Posterior vena cava (tissue), 2 donors: ENCODE results near the gene LRRC3. TPM values are rescaled to one million over a fixed set of nuclear protein-coding genes. Genes with fewer than 3 reads are reported as not detected.

Experiments used
- DNase-seq: peaks from one replicate; pipeline ENCODE4 v3.0.0-alpha.2; 2020; ENCODE audit warnings: low spot score
- intact Hi-C, 2 donors: fragments of 100-400 bp; cut with DNase I; formaldehyde crosslinking; loops; one replicate each; pipeline versions ENCODE4 v1.14.1 to v1.14.2; 2022 to 2023
- total RNA-seq, 2 donors: library from RNA; stranded (reverse); fragmentation: NEBNext Ultra II Directional; extraction: Animal tissue kit (Norgen Biotek cat#: 25700); gene quantifications; one replicate each; pipeline ENCODE4 v1.2.1, GENCODE V29; 2021
- donor health status: DM: yes; HTN: yes; CAD: no.
- donor health status: DM: yes; HTN: yes; CAD: no.

The LRRC3 gene
- total RNA-seq, 2 donors from 2014 or later, result 1.5 to 1.8 TPM

DNA sequence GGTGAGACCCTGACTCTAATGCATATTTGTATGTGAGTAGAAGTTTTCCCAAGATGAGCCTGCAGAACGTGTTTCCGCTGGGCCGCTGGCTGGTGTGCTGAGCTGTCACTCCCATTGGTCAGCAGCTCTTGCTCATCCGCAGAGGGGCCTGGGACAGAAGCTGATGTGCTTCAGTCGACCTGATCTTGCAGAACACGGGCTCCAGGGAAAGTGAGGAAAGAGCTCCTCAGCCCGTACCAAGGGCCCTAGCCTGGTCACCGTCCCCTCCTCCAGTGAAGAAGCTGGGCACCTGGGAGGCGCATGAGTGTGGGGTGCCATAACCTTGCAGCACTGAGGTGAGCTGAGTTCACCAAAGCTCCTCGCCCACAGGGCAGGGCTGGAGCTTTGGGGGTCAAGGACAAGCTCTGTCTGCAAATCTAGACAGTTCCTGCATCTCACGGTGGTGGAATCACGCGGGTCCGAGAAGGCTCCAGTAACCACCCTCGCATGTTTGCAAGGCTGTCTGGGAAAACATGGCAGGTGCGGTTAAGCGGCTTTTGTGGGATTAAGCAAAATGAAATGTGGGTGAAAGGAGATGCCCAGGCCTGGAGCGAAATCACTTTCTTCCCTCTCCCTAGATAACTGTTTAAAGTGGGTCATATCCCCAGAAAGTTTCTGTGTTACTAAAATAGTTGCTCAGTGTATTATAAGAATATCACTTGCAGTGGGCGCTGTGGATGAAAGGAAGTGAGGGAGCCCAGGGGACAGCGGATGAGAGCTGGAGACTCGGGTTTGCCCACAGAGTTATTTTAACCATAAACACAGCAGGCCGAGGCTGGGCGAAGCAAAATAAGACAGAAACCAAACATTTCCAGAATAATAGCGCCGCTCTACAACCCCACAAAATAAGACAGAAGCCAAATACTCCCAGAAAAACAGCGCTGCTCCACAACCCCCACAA, 33.1 kb upstream of the LRRC3 start:
- peak; percentile 60 for DNase-seq
- intact Hi-C loops, result no loop called here

DNA sequence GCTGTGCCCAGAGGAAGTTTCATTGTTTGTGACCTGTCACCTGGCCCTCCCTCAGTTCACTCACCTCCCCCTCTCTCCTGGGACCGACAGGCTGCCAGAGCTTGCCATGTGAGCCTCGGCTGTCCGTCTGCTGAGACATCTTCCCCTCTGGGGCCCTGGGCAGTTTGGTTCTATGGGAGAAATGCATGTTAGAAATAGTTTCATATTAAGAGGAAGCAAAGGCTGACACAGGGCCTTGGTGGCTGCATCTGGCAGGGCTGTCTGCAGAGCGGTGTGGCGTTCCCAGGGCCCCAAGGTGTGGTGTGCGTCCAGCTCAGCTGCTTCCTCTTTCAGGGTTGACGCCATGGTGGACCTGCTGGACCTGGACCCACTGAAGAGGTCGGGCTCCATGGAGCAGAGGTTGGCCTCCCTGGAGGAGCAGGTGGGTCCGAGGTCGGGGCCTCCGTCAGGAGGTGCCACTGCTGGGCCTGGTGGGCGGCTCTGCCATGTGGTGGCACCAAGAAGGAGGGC, 31.9 kb upstream of the LRRC3 start:
- intact Hi-C loops, result no loop called here

DNA sequence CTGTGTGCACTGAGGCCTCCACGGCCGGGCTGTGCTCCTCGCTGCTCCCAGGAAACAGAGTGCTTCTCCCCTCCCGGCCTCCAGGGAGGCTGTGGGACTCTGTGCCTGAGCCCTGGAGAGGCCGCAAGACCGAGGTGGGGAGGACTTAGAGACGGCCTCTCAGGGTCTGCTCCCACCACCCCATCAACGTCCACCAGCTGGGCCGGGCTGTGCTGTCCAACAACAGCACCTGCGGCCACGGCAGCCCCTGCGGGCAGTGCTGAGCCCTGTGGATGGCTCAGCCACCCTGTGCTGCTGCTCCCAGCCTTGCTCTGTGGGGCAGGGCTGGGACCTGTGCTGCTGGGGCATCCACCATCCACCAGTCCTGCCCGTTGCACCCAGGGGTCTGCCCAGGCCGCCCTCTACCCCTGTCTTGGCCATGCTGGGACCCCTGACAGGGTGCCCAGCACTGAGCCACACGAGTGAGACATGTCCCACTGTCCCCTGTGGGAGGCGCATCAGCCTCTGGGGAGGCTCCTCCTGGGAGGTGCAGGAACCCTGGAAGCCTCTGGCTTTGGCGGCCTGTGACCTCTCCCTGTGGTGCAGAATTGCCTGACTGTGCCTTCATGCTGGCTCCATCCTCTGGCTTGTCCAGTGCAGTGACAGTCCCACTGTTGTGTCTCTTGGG, 31.2 kb upstream of the LRRC3 start:
- intact Hi-C loops, result no loop called here
- DNase-seq, result peak; percentile 75

More for the DNA sequence above, 31.9 kb upstream of the LRRC3 start:
- peak; percentile 71 for DNase-seq

DNA sequence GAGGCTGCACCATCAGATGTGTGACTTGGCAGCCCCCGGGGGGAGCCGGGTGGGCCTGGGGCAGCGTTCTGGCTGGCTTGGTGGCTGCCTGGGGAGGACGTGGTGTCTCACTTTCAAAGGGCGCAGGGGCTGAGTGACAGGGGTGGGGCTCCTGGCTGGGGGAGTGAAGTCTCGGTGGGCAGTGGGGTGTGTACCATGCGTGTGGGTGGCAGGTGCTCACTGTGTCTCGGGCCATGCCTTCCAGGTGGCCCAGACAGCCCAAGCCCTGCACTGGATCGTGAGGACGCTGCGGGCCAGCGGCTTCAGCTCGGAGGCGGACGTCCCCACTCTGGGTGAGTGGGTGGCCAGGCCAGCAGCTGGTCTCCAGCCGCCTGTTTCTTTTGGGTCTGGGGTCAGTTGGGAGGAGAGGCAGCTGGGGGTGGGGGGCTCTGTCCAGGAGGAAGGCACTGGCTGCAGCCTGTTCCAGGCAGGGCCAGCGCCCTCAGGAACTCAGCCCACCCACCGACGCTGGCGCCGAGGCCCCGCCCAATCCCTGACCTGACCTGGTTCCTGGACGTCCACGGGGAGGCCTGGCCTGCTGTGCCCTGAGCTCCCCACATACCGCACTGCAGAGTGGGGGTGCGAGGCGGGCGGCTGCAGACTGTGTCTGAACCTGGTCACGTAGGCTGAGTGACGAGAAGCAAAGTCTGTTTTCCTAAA, 30.6 kb upstream of the LRRC3 start:
- DNase-seq, result peak; percentile 79
- intact Hi-C loops, result no loop called here

DNA sequence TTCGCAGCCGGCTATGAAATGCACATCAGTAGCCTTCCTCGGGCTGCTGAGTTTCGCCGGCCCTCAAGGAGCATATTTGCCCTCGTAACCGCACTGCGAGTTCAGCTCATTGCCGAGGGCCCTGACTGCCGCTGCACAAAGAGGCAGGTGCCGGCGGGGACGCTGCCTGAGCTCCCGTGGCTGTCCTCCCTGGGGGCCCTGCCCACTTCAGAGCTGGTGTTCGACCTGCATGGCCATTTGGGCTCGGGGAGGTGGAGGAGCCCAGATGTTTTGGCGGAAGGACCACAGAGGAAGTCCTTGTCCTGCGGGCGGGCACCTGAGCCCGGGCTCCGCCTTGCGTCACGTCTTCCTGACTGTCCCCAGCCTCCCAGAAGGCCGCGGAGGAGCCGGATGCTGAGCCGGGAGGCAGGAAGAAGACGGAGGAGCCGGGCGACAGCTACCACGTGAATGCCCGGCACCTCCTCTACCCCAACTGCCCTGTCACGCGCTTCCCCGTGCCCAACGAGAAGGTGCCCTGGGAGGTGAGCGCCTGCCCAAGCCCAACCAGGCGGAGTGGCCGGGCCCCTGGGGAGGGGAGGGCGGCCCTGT, 29.9 kb upstream of the LRRC3 start:
- intact Hi-C loops, result no loop called here
- DNase-seq, result peak; percentile 83

DNA sequence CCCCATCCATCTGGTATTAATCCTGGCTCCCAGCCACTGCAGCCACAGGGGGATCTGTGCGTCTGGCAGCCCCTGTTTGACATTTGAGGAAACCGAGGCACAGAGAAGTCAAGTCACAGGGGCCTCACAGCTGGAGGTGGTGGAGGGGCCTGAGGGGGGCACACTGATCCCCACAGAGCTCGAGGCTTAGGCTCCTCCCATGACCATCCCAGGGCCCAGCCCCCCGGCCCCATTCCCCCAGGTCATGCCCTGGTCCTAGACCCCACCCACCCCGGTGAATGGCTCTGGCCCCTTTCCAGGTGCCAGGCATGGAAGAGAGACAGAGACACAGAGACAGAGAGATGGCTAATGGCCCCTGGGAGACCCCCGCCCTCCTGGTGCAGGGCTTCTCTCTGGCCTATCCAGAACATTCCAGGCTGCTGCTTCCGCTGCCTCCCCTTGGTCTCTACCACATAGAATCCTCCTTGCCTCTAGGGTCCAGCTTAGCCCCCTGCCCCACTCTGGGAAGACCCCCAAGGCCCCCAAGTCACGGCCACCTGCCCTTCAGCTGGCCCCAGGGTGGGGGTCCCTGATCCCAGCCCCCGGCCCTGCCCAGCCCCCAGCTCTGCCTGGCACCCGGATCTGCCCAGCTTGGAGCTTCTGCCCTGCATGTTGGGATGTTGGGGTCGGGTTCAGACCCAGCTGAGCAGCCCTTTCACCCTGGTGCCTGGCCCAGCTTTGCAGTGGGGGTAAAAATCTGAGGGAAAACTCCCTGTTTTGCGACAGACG, 29.2 kb upstream of the LRRC3 start:
- intact Hi-C loops, result no loop called here
- DNase-seq, result peak; percentile 72

DNA sequence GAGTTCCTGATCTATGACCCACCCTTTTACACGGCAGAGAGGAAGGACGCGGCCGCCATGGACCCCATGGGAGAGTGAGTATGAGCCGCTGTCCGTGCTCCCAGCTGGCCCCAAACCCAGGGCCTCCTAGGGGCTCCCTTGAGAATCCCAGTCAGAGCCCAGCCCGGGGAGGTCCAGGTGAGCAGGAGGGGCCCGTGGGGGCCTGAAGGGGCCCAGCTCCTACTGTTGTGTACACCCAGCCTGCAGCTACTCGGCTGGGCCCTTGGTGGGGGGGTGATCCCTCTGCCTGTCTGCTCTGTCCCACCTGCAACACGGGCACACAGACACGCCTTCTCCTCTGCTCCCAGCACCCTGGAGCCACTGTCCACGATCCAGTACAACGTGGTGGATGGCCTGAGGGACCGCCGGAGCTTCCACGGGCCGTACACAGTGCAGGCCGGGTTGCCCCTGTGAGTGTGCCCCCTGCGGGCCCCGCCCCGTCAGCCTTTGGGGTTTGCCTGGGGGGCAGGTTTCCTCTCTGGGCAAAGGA, 28.6 kb upstream of the LRRC3 start:
- intact Hi-C loops, result no loop called here
- DNase-seq, result peak; percentile 77

DNA sequence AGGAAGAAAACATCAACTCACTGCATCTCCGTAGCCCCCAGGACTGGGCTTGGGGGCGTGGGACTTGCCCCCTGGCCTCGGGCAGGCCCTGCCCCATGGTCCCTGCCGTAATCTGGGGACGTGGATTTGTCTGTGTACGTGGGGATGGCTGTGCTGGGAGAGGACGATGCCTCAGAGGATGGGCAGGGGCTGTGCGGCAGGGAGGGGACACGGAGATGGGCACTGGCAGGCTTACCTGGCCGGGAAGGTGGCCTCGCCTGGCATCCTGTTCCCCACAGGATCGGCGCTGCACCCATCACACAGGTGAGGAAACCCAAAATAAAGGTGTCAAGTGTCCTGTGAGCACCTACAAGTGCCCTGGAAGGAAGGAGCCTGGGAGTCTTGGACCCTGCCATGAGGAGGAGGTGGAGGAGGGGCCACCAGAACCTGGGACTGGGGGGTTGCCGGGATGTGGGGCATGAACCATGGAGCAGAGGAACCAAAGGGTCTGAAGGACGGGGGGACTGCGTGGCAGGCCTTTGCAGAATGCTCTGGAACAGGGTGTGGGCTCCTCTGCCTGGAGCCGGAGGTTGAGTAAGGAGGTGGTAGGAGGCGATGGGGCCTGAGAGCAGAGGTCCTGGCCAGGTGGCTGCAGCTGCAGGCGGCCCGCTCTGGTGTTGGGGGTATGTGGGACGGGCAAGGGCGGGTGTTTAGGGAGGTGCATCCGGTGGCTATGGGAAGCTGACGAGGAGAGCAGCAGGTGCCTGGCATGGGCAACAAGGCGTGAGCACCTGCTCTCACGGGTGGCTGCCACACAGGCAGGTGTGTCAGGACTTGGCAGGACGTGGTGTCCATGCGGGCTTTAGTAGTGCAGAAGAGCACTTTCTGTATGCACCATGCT, 27.8 kb upstream of the LRRC3 start:
- intact Hi-C loops, result no loop called here
- peak; percentile 76 for DNase-seq

DNA sequence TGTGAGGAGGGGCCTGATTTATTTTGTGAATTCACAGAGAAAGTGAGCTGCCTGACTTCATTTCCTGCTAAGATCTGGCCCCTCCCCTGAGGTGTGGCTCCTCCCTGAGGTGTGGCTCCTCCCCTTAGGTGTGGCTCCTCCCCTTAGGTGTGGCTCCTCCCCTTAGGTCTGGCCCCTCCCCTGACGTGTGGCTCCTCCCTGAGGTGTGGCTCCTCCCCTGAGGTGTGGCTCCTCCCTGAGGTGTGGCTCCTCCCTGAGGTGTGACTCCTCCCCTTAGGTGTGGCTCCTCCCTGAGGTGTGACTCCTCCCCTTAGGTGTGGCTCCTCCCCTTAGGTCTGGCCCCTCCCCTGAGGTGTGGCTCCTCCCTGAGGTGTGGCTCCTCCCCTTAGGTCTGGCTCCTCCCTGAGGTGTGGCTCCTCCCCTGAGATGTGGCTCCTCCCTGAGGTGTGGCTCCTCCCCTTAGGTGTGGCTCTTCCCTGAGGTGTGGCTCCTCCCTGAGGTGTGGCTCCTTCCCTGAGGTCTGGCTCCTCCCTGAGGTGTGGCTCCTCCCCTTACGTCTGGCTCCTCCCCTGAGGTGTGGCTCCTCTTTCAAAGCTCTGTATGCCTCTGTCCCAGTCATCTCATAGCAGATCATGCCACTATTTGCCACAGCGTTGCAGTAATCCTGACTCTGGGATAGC, 26.9 kb upstream of the LRRC3 start:
- peak; percentile 35 for DNase-seq
- intact Hi-C loops, result no loop called here

DNA sequence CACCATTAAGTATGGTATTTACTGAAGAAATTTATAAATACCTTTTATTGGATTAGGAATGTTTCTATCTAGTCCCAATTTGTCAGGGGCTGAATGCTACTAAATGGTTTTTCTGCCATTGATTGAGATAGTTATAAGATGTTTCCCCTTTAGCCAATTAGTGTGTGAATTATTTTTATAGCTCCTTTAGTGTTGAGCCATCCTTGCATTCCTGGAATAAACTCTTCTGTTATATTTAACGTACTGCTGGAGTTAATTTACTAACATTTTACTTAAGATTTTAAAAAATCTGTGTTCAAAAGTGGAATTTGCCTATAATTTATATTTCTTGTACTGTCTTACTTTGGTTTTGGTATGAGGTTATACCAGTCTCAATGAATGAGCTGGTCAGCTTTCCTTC, 25.4 kb upstream of the LRRC3 start:
- no peak for DNase-seq
- intact Hi-C loops, result no loop called here

DNA sequence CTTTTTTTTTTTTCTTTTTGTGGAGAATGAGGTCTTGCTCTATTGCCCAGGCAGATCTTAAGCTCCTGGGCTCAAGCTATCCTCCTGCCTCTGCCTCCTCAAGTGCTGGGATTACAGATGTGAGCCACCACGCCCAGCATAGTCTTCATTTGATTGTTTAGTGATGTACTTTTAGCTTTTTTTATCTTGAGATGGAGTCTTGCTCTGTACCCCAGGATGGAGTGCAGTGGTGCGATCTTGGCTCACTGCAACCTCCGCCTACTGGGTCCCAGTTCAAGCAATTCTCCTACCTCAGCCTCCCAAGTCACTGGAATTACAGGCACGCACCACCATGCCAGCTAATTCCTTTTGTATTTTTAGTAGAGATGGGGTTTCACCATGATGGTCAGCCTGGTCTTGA, 24.0 kb upstream of the LRRC3 start:
- peak; percentile 16 for DNase-seq
- intact Hi-C loops, result no loop called here

DNA sequence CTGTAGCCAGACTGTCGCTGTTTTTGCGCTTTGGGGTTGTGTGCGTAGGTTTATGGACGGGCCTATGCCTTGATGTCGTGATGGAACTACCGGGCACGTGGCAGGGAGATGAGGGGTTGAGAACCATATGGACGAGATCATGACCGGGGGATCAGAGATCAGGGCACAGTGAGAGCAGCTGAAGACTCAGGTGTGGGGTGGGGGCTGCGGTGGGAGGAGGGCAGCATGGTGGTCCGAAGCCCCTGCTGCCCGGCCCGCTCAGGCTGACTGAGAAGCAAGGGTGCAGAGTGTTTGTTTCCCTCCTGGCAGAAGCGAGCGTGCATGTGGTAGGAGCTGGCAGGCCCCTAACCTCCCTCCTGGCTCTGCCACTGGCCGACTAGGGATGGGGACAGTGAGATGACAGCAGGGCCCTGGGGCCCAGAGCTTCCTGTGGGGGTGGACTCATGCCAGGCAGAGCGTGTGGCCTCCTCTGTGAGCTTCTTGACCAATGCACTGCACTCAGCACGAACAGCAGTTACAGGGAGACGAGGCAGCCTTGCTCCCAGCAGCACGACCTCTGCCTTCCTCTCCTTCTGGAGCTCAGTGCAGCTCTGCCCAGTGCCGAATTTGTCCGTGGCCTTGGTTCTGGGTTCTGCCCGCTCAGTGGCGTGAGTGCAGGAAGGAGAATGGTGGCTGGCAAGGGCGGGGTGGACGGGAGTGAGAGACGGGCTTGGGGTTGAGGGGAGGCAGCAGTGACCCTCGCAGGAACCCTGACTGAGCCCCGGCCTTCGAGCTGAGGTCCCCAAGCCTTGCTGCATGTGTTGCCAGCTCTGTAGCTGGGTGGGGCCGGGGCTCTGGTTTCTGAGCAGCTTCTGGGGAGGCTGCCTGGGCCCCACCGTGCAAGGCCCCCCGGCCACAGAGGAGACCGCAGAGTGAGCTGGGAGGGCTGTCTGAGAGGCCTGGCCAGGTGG, 22.2 kb upstream of the LRRC3 start:
- DNase-seq, result peak; percentile 68
- intact Hi-C loops, result no loop called here

DNA sequence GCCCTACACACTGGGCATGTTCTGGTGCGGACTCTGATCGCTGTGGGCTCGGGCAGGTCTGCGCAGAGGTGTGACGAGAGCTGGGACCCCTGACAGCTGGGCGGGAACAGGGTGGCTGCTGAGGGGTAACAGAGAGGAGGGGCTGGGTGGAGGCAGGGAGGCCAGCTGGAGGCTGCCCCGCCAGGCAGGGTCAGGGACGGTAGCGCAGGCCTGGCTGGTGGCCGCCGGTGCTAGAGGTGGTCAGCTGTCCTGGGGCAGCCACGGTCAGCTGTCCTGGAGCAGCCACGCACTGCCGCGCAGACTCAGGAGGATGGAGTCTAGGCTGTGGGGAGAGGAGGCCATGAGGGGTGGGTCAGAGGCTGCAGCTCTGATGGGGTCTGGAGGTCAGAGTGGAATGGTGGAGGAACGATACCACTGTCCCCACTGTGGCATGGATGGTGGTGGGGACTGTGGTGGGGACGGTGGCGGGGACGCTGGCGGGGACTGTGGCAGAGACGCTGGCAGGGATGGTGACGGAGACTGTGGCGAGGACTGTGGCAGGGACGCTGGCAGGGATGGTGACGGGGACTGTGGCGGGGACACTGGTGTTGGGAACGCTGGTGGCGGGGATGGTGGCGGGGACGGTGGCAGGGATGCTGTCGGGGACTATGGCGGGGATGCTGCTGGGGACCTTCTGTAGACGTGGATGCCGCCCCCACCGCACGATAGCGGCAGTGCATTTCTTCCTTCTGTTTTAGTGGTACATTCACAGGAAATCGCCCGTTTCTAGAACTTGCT, 21.3 kb upstream of the LRRC3 start:
- DNase-seq, result peak; percentile 49
- intact Hi-C loops, result no loop called here

DNA sequence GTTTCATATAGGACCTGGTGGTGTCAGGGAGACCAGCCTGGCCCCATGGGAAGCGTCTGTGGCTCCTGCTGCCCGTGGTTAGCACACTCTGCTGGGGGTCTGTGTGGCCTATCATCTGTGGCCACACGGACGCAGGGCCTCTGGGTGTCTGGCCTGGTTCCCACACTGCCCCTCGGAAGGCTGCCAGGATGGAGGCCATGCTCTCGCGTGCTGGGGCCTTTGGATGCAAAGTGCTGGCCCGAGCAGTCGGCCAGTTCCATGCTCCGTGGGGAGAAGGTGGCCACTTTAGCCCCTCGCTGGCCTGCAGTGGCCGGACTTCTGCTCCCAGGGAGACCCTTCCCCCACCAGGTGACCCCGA, 20.8 kb upstream of the LRRC3 start:
- DNase-seq, result peak; percentile 58
- intact Hi-C loops, result no loop called here

DNA sequence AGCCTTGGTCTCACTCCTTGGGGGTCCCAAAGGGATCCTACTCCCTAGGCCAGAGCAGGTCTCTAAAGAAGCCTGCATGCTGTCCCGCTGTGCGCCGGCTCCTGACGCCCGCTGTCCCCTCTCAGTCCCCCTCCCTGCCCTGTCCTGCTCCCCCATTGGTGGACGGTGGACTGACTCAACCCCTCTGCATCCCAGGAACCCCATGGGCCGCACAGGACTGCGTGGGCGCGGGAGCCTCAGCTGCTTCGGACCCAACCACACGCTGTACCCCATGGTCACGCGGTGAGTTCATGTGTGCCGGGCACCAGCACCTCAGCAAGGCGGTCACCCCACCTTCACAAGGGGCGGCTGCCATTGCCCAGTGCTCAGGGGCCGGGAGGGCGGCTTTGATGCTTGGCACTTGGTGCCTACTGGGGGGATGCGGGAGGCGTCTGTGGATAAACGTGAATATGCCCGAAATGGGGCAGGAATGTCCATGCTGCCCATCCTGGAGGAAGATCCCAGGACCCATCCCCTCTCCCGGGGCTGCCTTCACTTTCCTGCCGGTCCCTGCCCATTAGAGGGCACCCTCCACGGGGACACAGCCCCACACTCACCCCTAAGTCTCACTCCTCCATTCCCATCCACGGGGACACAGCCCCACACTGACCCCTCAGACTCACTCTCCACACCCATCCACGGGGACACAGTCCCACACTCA, 20.2 kb upstream of the LRRC3 start:
- intact Hi-C loops, result no loop called here
- DNase-seq, result peak; percentile 75
